Liver (tissue), 3 donors: ENCODE results near the gene ZSWIM1.

ENCODE experiments used
- EGR1 ChIP-seq, 2 donors: IDR thresholded peaks; 2 replicates each; pipeline ENCODE4 v1.6.1; 2016 to 2018; ENCODE audit warnings: antibody characterized with exemption in 2 of 2, low read depth in 2 of 2
- JUND ChIP-seq, 2 donors: IDR thresholded peaks; 2 replicates each; pipeline ENCODE4 v1.6.1; 2016; ENCODE audit warnings: antibody characterized with exemption in 2 of 2
- RAD21 ChIP-seq, 2 donors: IDR thresholded peaks; 2 replicates each; pipeline ENCODE4 v1.6.1; 2016; ENCODE audit warnings: antibody characterized with exemption in 2 of 2, mild to moderate bottlenecking in 2 of 2
- TAF1 ChIP-seq: conservative IDR thresholded peaks from 2 replicates; pipeline ENCODE4 v1.6.1; 2016; ENCODE audit warnings: antibody characterized with exemption, mild to moderate bottlenecking
- TF ChIP-seq, protein P1 (sequence below): fragments of 150-350 bp; IDR thresholded peaks from 2 replicates; pipeline ENCODE4 v1.5.1; 2017; ENCODE audit warnings: improper control_type of control experiment, low read depth, low read length; ENCODE audit not compliant: missing input control
- TF ChIP-seq, protein P2 (sequence below): IDR thresholded peaks from 2 replicates; pipeline ENCODE4 v1.6.1; 2016; ENCODE audit warnings: antibody characterized with exemption
- donor health status: healthy.
- donor health status: healthy.

DNA sequence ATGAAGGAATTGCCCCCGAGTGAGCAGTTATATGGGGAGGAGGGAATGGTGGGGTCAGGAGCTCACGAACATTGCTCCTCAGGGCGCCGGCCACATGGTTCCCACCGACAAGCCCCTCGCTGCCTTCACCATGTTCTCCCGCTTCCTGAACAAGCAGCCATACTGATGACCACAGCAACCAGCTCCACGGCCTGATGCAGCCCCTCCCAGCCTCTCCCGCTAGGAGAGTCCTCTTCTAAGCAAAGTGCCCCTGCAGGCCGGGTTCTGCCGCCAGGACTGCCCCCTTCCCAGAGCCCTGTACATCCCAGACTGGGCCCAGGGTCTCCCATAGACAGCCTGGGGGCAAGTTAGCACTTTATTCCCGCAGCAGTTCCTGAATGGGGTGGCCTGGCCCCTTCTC is 17.3 kb downstream of the ZSWIM1 start:
- TF ChIP-seq TAF1 (no peak), EGR1 (IDR thresholded peaks at IDR 0.05; ENCODE audit: low read depth in 2 of 2) (no peak), RAD21 (IDR thresholded peaks at IDR 0.05) (no peak), JUND (IDR thresholded peaks at IDR 0.05) (no peak)
- TF ChIP-seq, protein P1, sequence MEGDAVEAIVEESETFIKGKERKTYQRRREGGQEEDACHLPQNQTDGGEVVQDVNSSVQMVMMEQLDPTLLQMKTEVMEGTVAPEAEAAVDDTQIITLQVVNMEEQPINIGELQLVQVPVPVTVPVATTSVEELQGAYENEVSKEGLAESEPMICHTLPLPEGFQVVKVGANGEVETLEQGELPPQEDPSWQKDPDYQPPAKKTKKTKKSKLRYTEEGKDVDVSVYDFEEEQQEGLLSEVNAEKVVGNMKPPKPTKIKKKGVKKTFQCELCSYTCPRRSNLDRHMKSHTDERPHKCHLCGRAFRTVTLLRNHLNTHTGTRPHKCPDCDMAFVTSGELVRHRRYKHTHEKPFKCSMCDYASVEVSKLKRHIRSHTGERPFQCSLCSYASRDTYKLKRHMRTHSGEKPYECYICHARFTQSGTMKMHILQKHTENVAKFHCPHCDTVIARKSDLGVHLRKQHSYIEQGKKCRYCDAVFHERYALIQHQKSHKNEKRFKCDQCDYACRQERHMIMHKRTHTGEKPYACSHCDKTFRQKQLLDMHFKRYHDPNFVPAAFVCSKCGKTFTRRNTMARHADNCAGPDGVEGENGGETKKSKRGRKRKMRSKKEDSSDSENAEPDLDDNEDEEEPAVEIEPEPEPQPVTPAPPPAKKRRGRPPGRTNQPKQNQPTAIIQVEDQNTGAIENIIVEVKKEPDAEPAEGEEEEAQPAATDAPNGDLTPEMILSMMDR: no peak
- TF ChIP-seq, protein P2, sequence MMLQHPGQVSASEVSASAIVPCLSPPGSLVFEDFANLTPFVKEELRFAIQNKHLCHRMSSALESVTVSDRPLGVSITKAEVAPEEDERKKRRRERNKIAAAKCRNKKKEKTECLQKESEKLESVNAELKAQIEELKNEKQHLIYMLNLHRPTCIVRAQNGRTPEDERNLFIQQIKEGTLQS: no peak
